ENCODE data around the gene CTNNA3.

DNA sequence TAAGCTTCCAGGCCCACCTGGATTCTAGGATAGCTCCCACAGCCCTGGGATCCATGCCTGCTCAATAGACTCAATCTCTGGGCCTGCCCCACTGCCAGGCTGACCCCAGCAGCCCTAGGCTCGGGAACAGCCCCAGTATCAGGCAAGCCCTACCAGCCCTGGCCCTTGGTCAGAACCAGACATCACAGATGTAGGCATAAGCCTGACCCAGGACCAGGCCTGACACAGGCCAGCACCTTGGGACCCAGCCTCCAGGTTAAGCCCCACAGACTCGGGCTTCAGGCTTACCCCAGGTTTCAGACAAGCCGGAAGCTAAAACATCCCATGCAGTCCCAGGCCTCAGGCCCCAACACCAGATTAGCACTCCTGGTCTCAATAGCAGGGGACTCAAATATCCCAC is 1046.4 kb downstream of the CTNNA3 start:
- TF ChIP-seq, protein P1, sequence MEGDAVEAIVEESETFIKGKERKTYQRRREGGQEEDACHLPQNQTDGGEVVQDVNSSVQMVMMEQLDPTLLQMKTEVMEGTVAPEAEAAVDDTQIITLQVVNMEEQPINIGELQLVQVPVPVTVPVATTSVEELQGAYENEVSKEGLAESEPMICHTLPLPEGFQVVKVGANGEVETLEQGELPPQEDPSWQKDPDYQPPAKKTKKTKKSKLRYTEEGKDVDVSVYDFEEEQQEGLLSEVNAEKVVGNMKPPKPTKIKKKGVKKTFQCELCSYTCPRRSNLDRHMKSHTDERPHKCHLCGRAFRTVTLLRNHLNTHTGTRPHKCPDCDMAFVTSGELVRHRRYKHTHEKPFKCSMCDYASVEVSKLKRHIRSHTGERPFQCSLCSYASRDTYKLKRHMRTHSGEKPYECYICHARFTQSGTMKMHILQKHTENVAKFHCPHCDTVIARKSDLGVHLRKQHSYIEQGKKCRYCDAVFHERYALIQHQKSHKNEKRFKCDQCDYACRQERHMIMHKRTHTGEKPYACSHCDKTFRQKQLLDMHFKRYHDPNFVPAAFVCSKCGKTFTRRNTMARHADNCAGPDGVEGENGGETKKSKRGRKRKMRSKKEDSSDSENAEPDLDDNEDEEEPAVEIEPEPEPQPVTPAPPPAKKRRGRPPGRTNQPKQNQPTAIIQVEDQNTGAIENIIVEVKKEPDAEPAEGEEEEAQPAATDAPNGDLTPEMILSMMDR (IDR thresholded peaks at IDR 0.05), result no peak
- TF ChIP-seq POLR2A (IDR thresholded peaks at IDR 0.05), result no peak

All from right lobe of liver (tissue), 4 donors.